ENCODE results near the gene SLC41A1.
A peak's percentile ranks its signal among the peaks of the same experiment; 100 is the strongest.

SLC41A1 gene

GRCh38 chr1:205822397-205822796, 9.4 kb upstream of the SLC41A1 start:
- no peaks in the 10 kb centered on the region for H3K36me3 ChIP-seq (ENCODE audit: control insufficient read depth, insufficient read depth, low read length)
- H3K27ac ChIP-seq (ENCODE audit: low read length) = no peak overlapping the region
- H3K27me3 ChIP-seq (ENCODE audit: control insufficient read depth, insufficient read depth, low read length) = no peaks in the 10 kb centered on the region
- no peak overlapping the region for H3K4me3 ChIP-seq (ENCODE audit: low read length)
- no CpG with 5 or more reads among the region's 2 CpGs for WGBS (ENCODE audit: insufficient coverage, insufficient read length)
- no peaks in the 10 kb centered on the region for H3K9me3 ChIP-seq (ENCODE audit: control insufficient read depth, insufficient read depth, low read length)
- no peaks in the 10 kb centered on the region; the same call in 1 of the 2 replicates for H3K4me1 ChIP-seq (ENCODE audit: control insufficient read depth, insufficient read depth, low read length)
- no peak for DNase-seq (ENCODE audit: low read depth, low spot score)

- no peak for DNase-seq (ENCODE audit: low read depth, low spot score)
- Histone ChIP-seq H3K4me1 (ENCODE audit: control insufficient read depth, insufficient read depth, low read length) (peaks cover 4% of the 10 kb centered on the region; the same call in 1 of the 2 replicates), H3K4me3 (ENCODE audit: low read length) (no peak overlapping the region), H3K27me3 (ENCODE audit: control insufficient read depth, insufficient read depth, low read length) (no peaks in the 10 kb centered on the region), H3K36me3 (ENCODE audit: control insufficient read depth, insufficient read depth, low read length) (no peaks in the 10 kb centered on the region), H3K27ac (ENCODE audit: low read length) (no peak overlapping the region), H3K9me3 (ENCODE audit: control insufficient read depth, insufficient read depth, low read length) (no peaks in the 10 kb centered on the region)
- WGBS (ENCODE audit: insufficient coverage, insufficient read length) = no CpG with 5 or more reads among the region's 3 CpGs
Measured at GRCh38 chr1:205817988-205818387, 5.0 kb upstream of the SLC41A1 start.

GRCh38 chr1:205817364-205817763, 4.4 kb upstream of the SLC41A1 start:
- H3K36me3 ChIP-seq (ENCODE audit: control insufficient read depth, insufficient read depth, low read length) = no peaks in the 10 kb centered on the region
- no peak for DNase-seq (ENCODE audit: low read depth, low spot score)

GRCh38 chr1:205813755-205814058, 709 bp upstream of the SLC41A1 start:
- no peak for DNase-seq (ENCODE audit: low read depth, low spot score)
- WGBS (ENCODE audit: insufficient coverage, insufficient read length) = no CpG with 5 or more reads among the region's 14 CpGs
- Histone ChIP-seq H3K4me1 (ENCODE audit: control insufficient read depth, insufficient read depth, low read length) (peaks cover 5% of the 10 kb centered on the region), H3K4me3 (ENCODE audit: low read length) (peak overlapping the region; percentile 58; the same call in 1 of the 2 replicates), H3K27me3 (ENCODE audit: control insufficient read depth, insufficient read depth, low read length) (no peaks in the 10 kb centered on the region), H3K27ac (ENCODE audit: low read length) (no peak overlapping the region), H3K9me3 (ENCODE audit: control insufficient read depth, insufficient read depth, low read length) (no peaks in the 10 kb centered on the region), H3K36me3 (ENCODE audit: control insufficient read depth, insufficient read depth, low read length) (0 out of 2 replicates have a peak, but pooled peaks cover 8% of the 10 kb centered on the region)

More at GRCh38 chr1:205817364-205817763, 4.4 kb upstream of the SLC41A1 start:
- Histone ChIP-seq H3K27me3 (ENCODE audit: control insufficient read depth, insufficient read depth, low read length) (no peaks in the 10 kb centered on the region), H3K4me3 (ENCODE audit: low read length) (no peak overlapping the region), H3K4me1 (ENCODE audit: control insufficient read depth, insufficient read depth, low read length) (peaks cover 4% of the 10 kb centered on the region; the same call in 1 of the 2 replicates), H3K27ac (ENCODE audit: low read length) (no peak overlapping the region), H3K9me3 (ENCODE audit: control insufficient read depth, insufficient read depth, low read length) (no peaks in the 10 kb centered on the region)
- WGBS (ENCODE audit: insufficient coverage, insufficient read length) = no CpG with 5 or more reads among the region's 3 CpGs

- Histone ChIP-seq H3K4me1 (ENCODE audit: control insufficient read depth, insufficient read depth, low read length) (peaks cover 5% of the 10 kb centered on the region), H3K27ac (ENCODE audit: low read length) (no peak overlapping the region), H3K4me3 (ENCODE audit: low read length) (peak overlapping the region; percentile 58), H3K36me3 (ENCODE audit: control insufficient read depth, insufficient read depth, low read length) (0 out of 2 replicates have a peak, but pooled peaks cover 8% of the 10 kb centered on the region), H3K9me3 (ENCODE audit: control insufficient read depth, insufficient read depth, low read length) (no peaks in the 10 kb centered on the region), H3K27me3 (ENCODE audit: control insufficient read depth, insufficient read depth, low read length) (no peaks in the 10 kb centered on the region)
- DNase-seq (ENCODE audit: low read depth, low spot score) = no peak
- no CpG with 5 or more reads among the region's 16 CpGs for WGBS (ENCODE audit: insufficient coverage, insufficient read length)
Measured at GRCh38 chr1:205812271-205812877, 624 bp downstream of the SLC41A1 start.

GRCh38 chr1:205811660-205812059, 1.3 kb downstream of the SLC41A1 start:
- H3K27ac ChIP-seq (ENCODE audit: low read length) = no peak overlapping the region
- WGBS (ENCODE audit: insufficient coverage, insufficient read length) = no CpG with 5 or more reads among the region's 5 CpGs
- H3K9me3 ChIP-seq (ENCODE audit: control insufficient read depth, insufficient read depth, low read length) = no peaks in the 10 kb centered on the region
- no peaks in the 10 kb centered on the region for H3K27me3 ChIP-seq (ENCODE audit: control insufficient read depth, insufficient read depth, low read length)
- no peak overlapping the region for H3K4me3 ChIP-seq (ENCODE audit: low read length)
- H3K4me1 ChIP-seq (ENCODE audit: control insufficient read depth, insufficient read depth, low read length) = peaks cover 5% of the 10 kb centered on the region
- 0 out of 2 replicates have a peak, but pooled peaks cover 10% of the 10 kb centered on the region for H3K36me3 ChIP-seq (ENCODE audit: control insufficient read depth, insufficient read depth, low read length)
- no peak for DNase-seq (ENCODE audit: low read depth, low spot score)

- H3K4me3 ChIP-seq (ENCODE audit: low read length) = no peak overlapping the region
- DNase-seq (ENCODE audit: low read depth, low spot score) = no peak
- no peaks in the 10 kb centered on the region for H3K27me3 ChIP-seq (ENCODE audit: control insufficient read depth, insufficient read depth, low read length)
- H3K27ac ChIP-seq (ENCODE audit: low read length) = no peak overlapping the region
- no CpG with 5 or more reads among the region's 12 CpGs for WGBS (ENCODE audit: insufficient coverage, insufficient read length)
- H3K36me3 ChIP-seq (ENCODE audit: control insufficient read depth, insufficient read depth, low read length) = 0 out of 2 replicates have a peak, but pooled peaks cover 10% of the 10 kb centered on the region
- no peaks in the 10 kb centered on the region for H3K9me3 ChIP-seq (ENCODE audit: control insufficient read depth, insufficient read depth, low read length)
- H3K4me1 ChIP-seq (ENCODE audit: control insufficient read depth, insufficient read depth, low read length) = peaks cover 5% of the 10 kb centered on the region
Measured at GRCh38 chr1:205810448-205811157, 2.4 kb downstream of the SLC41A1 start.

GRCh38 chr1:205809942-205810345, 3.1 kb downstream of the SLC41A1 start:
- no peaks in the 10 kb centered on the region for H3K9me3 ChIP-seq (ENCODE audit: control insufficient read depth, insufficient read depth, low read length)
- DNase-seq (ENCODE audit: low read depth, low spot score) = no peak
- 0 out of 2 replicates have a peak, but pooled peaks cover 10% of the 10 kb centered on the region for H3K36me3 ChIP-seq (ENCODE audit: control insufficient read depth, insufficient read depth, low read length)
- no CpG with 5 or more reads among the region's 14 CpGs for WGBS (ENCODE audit: insufficient coverage, insufficient read length)
- H3K4me3 ChIP-seq (ENCODE audit: low read length) = no peak overlapping the region
- H3K4me1 ChIP-seq (ENCODE audit: control insufficient read depth, insufficient read depth, low read length) = peaks cover 5% of the 10 kb centered on the region
- no peak overlapping the region for H3K27ac ChIP-seq (ENCODE audit: low read length)
- no peaks in the 10 kb centered on the region for H3K27me3 ChIP-seq (ENCODE audit: control insufficient read depth, insufficient read depth, low read length)

- Histone ChIP-seq H3K36me3 (ENCODE audit: control insufficient read depth, insufficient read depth, low read length) (0 out of 2 replicates have a peak, but pooled peaks cover 10% of the 10 kb centered on the region), H3K27me3 (ENCODE audit: control insufficient read depth, insufficient read depth, low read length) (no peaks in the 10 kb centered on the region), H3K4me3 (ENCODE audit: low read length) (no peak overlapping the region), H3K9me3 (ENCODE audit: control insufficient read depth, insufficient read depth, low read length) (no peaks in the 10 kb centered on the region), H3K4me1 (ENCODE audit: control insufficient read depth, insufficient read depth, low read length) (peaks cover 5% of the 10 kb centered on the region), H3K27ac (ENCODE audit: low read length) (no peak overlapping the region)
- no CpG with 5 or more reads among the region's 3 CpGs for WGBS (ENCODE audit: insufficient coverage, insufficient read length)
- DNase-seq (ENCODE audit: low read depth, low spot score) = no peak
Measured at GRCh38 chr1:205809469-205809868, 3.5 kb downstream of the SLC41A1 start.

- Histone ChIP-seq H3K36me3 (ENCODE audit: control insufficient read depth, insufficient read depth, low read length) (0 out of 2 replicates have a peak, but pooled peaks cover 9% of the 10 kb centered on the region), H3K27ac (ENCODE audit: low read length) (no peak overlapping the region), H3K4me3 (ENCODE audit: low read length) (no peak overlapping the region), H3K27me3 (ENCODE audit: control insufficient read depth, insufficient read depth, low read length) (no peaks in the 10 kb centered on the region), H3K9me3 (ENCODE audit: control insufficient read depth, insufficient read depth, low read length) (no peaks in the 10 kb centered on the region), H3K4me1 (ENCODE audit: control insufficient read depth, insufficient read depth, low read length) (peaks cover under 1% of the 10 kb centered on the region; the same call in 1 of the 2 replicates)
- DNase-seq (ENCODE audit: low read depth, low spot score) = no peak
- WGBS (ENCODE audit: insufficient coverage, insufficient read length) = no CpG with 5 or more reads among the region's 5 CpGs
Measured at GRCh38 chr1:205805082-205805711, 7.8 kb downstream of the SLC41A1 start.

Measured in iPS DF 6.9 (cell line).